Nucleus accumbens (tissue), 56 donors: ENCODE results near the gene NUMA1.
A peak's percentile ranks its signal among the peaks of the same experiment; 100 is the strongest.

Experiments used
- DNase-seq, 56 donors: peaks; one replicate each; lab custom pipeline; 2025; lab: John Stamatoyannopoulos, UW

The NUMA1 gene

DNA sequence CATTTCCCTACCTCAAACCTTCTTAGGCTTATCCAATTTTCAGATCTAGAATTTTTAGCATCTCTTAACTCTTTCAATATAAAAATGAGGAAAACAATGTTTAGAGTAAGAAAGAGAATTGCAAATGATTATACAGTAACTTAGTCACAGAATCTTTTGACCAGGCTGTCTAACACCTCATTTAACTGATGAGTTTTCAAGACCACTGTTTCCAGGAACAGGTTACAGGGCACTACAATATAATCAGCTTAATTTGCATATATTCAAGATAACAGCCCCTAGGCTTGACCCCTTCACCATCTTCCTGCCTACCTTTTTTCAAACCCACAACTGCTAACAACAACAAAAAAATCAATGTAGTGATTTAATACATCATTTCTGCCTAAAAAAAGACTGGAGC lies 12.7 kb downstream of the NUMA1 start:
- no peak for DNase-seq

DNA sequence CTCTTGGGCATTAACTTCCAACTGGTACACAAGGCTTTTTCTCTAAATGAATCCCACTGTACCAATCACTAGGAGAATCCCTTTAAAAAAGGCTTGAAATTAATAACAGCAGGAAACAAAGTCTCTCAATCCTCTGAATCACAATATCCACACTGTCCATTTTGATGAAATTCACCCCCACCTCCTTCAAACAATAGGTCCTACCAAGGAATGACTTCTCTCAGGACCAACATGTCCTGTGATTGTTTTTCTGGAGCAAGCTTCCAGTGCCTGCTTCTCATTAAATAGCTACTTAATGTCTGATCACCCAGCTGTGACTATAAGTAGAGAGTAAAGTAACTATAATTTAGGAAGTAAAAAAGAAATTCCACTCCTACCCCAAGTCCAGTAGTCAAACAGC lies 13.1 kb downstream of the NUMA1 start:
- no peak for DNase-seq

DNA sequence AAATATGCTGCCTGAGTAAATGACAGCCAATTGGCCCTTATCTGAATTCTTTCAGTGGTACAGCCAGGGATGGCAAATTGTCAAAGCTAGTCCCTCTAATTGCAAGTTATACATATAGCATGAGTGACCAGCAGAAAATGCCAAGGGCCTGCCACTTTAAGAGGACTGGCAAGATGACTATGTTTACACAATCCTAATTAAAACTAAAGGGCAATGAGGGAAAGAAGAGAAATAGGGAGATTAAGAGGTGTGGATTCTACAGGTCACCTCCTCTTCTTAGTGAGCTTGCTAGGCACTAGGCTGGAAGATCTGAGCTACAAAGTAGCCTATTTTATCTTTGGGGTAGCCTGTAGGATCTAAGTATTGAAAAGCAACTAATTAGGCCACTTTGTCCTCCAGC lies 13.5 kb downstream of the NUMA1 start:
- no peak for DNase-seq

DNA sequence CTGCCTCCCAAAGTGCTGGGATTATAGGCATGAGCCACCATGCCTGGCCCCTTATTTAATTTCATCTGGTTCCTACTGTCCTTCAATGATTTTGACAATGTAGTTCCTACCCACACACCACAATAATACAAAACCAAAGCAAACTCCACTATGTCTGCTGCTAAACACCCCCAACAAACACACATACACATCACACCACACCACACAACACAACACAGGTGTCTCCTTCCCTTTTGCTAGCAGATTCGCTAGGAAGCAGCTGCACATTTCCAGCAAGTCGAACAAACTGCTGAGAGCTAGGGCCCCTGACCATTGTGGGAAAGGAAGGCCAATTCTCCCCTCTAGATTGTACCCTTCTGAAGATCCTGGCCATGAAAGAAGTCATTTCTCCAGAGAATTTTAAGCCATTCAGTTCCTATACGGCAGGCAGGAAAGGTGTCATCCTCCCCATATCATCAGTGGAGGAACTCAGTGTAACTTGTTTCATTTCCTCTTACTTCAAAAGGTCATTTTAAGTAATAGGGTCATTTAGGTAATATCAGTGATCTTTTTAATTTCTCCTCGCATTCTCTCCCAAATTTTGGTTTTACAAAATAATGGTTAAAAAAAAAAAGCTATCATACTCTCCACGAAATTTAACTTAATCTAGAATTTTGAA lies 18.5 kb downstream of the NUMA1 start:
- no peak for DNase-seq

DNA sequence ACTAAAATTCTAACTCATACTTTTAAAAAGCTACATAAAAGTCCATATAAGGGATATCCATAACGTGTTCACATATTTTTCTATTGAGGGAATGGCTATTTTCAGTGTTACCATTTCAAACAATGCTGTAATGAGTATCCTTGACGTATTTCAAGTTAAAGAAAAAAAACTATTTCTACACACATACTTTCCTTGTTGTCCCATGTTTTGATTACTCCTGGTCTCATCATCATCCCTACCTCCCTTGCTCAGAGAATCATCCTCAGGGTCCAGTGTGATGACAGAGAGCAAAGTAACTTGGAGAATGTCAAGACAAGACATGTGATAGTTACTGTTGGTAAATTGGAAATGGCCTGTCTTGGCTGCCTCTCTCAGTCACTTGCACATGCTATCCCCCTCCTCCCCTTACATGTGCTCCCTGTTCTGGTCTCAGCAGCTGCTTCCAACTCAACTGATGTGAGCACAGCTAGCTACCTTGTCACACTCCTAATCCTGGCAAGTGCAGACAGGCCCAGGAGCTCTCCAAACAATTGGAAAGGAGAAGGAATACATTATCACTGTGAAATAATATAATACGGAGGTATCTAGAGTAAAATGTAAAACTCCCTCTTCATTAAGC lies 21.8 kb downstream of the NUMA1 start:
- DNase-seq = no peak

DNA sequence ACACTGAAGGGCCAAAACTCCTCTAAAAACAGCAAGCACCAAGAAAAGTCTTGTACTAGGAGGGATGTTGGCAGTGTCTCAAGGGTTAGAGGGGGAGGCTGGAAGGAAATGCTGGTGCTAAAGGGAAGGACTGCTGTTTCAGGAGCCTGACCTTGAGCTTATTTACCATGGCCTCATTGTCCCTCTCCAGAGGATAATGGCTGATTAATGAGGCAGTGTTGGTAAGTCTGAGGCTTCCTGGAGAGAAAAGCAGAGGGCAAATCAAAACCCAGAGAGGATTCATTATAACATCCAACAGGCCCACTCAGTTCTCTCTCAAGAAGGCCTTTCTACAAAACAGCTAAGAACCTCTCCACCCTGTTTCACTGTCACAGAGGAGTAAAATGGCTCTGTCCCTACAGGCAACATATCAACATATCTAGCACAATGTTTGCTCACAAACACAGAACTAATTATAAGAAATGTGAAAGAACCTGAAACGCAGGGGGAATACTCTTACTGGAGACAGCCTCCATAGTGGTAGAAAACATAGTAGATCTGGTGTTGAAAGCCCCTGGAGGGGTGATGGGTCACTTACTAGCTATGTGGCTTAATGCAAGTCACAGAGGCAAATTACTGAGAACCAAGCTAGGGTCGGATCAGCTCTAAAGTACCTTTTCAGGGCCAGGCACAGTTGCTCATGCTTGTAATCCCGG lies 31.4 kb downstream of the NUMA1 start:
- DNase-seq = no peak

DNA sequence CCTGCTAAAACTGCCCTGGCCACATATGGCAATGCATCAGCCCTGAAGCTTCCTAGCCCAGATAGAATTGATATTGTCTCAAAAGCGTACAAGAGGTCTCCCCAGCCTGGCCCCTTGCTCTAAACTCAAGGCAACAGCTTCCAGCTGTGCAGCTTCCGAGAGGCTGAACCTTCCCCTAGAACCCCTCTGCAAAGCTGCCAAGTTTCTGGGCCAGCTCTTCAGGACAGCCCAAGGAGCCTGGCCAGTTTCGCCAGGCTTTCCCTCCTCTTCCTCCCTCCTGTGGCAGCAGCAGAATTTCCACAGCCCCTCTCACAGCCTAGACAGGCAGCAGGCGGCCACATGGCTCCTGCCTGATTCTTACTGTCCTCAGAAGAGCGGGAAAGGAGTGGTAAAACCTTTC lies 34.5 kb downstream of the NUMA1 start:
- DNase-seq = peak in 9 of 56 donors; percentile 13 to 54 (median 26)

DNA sequence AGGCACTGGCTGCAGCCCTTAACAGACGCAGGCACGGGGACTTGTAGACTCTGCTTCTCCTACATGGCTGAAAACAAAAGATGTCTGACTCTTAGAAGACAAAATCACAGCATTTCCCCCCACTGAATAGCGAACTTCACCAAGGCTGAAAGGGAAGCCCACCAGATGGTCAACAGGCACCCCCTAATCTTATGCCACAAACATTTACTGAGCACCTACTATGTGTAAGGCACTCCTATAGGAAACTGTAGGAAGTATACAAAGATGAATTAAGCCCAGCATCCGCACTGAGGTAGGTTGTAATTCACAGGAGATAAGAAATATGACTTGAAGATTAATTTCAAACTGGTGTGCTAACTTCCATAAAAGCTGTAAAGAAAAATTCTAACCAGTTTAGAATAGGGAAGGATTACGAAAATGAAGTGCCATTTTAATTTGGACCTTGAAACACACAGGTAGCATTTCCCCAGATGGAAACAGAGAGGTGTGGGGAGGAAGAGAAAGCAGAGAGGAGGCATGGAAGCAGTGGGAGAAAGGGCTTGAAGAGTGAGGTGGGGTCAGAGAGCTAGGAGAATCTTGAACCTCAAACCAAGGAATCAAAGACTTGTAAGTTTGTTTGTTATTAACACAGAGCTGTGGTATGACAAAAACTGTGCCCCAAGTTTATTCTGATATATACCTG lies 38.1 kb downstream of the NUMA1 start:
- no peak for DNase-seq

DNA sequence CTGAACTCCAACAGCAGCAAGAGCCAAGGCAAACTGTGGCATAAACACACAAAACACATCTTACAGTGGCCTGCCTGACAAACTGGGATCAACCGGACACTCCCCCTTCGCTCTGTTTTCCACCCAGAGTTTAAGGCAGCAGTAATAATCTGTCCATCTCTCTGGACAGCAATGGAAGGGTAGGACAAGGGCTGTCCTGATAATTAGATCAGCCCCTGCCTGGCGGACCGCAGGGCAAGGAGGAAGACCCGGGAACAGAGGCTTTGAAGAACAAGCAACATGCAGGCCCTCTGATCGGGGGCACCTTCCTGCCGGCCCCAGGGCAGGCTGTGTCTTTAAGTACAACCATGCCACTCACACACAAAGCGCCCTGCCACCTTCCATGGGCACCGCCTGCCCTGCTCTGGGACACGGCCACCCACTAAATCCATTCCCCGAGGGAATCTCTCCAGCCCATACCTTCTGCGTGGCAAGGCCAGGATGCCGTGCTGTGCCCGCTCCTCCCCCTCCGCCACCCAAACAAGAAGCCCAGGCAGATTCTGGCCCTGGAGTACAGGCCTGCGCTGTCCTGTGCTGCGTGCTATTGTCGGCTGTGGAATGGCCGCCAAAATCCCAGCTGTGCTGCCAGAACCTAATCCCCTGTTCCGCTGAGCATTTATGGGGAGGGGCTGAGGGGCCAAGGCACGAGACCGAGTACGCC lies 38.8 kb downstream of the NUMA1 start:
- peak in 55 of 56 donors; percentile 44 to 95 (median 79) for DNase-seq

DNA sequence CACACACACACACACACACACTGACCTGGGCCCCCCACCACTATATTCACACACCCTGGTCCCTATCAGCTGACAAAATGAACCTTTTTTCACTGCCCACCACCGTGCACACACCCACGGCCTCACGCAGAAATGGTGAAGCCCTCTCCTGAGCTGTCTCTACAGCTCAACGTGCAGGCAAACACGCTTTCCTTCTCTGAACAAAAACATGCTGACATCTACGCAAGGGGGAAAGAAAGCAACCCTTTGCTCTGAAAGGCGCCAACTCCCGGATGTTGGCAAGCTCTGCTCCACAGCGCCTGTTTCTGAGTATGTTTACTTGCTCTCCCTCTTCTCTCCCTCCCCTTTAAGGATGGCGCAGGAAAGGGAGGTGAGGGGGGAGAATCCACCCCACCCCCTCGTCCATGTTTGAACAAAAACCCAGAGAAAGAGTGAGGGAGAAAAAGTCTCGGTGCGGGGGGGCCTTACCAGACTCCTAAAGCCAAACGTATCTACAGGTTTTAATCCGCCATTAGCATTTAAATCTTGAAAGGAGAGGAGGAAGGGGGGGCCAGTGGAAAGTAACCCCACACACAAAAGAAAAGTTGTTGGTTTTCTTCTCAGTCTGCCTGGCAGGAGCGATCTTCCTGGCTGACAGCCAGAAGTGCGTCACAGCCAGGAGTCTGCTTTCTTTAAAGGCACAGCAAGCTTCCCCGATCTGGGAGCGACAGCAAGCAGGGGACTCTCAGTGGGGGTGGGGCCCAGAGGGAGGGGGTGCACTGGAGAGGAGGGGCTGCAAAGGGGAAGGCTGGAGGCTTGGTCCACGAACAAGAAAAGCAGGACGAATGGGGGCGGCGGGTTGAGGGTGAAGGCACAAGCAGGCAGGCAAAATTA lies 39.6 kb downstream of the NUMA1 start:
- peak; percentile 65 to 97 (median 91) for DNase-seq

DNA sequence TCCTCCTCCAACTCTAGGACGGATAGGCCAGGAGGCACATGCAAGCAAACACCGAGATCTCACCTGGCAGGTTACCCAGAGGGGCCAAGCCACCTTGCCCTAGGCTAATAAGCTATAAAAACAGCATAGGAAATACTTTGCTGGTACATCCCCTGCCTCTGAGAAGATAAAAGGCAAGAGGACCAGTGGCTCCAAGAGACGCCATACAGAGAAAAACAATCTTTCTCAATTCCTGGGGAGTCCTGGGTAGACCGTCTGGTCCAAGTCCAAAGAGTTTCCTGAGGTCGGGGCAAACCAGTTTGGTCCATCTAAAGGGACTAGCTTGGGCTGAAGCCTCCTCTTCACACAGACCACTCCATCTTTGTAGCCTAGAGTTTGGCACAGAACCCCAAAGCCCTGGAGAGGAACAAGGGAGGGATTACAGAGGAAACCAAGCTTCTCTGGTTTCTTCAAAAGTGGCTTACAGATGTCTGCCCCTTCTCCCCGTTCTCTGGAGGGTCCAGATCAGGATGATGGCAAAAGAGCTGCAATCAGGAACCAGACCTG lies 40.4 kb downstream of the NUMA1 start:
- peak in 15 of 56 donors; percentile 33 to 73 (median 46) for DNase-seq

DNA sequence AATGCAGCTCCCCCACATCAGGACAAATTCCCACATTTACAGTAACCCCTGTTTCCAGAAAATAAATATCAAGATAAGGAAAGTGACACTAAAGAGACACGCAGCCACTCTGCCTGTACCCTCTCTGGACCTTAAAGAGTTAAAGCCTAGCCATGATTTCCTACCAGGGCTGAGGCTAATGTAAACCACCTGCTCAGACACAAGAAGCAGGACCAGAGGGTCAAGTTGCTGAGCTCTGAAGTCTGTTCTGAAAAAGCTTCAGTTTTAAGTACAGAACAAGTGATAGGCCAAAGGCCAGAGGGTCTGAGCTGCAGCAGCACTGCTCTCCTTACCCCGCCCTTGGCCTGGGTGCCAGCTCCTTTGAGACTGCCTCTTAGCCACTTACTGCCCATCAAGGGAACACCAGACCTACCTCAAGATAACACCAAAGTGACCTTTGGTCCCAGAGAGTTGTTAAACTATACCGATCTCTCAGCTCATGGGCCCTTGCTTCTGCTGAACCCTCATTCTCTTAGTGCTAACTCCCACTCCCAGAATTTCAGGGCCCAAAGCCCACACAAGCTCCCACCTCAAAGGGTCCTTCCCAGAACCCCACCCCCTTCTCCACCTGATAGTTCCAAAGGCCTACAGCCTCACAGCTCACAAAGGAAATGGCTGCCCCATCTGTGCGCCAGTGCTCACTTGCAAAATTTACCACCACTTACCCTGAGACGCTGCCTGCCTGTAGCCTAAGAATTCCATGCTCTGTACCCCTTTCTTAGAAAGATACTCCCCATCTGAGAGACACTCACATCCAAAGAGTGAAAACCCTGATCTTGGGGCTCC lies 41.1 kb downstream of the NUMA1 start:
- DNase-seq = peak in 10 of 56 donors; percentile 5 to 57 (median 36)

DNA sequence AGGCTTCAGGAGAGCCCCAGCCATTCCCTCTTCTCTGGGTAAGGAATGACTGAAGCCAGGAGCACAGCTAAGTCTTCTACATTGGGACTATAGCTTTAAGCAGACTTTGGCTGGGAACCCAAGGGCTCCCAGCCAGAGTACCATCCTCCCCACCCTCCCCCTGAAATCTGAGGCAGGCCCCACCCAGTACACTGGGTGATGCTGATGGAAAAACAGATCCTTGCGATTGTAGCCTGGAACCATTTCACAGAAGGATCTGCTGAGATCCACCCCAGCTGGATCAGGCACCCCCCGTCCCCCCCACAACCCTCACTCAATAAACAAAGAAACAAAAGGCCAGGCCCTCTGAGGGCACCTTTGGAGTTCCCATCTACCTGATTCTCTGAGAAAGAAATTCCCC lies 41.9 kb downstream of the NUMA1 start:
- peak in 47 of 56 donors; percentile 13 to 73 (median 52) for DNase-seq

DNA sequence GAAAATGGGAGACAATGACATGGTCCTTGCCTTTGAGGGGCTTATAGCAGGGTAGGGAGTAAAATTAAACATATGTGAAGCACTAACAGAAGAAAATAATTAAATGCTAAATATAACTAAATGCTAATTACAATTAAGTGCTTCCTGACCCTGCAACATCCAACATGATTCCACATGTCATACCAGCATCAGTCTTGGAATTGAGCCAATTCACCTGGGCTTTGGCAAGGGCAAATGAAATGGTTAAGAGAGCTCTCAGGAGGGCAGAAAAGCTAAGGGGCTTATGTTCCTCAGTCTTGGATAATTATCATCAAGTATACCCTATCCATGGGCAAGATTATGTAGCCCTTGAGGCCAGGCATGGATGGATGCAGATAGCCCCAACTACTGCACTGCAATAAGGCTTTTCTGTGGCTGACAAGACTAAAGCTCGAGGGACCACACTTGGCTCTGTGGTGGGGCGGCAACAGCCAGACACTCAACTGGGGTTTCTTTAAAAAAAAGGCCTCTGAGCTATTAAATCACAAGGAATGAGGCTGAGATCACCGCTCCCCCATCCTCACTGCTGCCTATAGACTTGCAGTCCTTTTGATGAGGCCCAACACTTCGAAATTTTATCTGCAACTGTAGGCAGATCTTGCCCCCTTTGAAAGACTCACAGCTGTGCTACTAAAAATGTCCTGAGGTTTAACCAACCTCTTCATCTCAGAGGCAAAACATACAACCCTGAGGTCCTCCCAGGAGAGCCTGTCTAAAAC lies 42.6 kb downstream of the NUMA1 start:
- DNase-seq = no peak

DNA sequence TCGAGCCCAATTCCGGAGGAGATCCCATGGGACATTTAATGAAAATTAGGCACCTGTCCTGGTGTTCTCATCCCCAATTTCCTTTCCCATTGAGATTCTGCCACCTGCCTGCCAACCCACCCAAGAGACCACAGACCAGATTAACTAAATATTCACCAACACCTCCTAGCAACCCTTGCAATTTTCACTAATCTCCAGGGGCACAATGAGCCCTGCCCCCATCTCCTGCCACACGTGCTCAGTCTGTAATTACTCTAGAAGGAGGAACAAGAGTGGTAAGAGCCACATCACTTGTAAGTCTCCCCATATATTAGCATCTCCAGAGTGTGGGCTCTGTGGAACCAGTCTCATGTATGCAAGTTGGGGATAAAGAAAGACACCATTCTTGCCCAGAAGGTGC lies 43.7 kb downstream of the NUMA1 start:
- no peak for DNase-seq

DNA sequence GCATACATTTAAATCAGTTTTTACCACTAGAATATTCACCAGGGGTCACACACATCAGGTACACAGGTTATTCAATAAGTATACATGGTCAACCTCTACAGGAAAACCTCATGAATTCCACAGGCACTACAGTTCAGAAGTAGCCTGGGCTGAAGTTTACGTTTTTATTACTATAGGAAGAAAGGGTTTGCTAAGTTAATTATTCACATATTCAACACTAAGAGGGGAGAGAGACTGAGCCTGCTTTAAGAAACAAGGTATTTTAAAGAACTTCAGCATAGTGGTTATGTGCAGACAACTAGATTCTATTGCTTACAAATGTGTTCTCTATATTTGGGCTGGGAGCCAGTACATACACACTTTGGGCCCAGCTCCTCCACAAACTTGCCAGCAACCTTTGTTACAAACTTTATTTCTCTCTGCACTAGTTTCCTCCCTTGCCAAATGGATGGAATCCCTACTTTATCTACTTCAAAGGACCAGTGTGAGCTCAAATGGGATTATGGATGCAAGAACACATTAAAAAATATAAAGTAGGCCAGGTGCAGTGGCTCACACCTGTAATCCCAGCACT lies 49.8 kb downstream of the NUMA1 start:
- no peak for DNase-seq

DNA sequence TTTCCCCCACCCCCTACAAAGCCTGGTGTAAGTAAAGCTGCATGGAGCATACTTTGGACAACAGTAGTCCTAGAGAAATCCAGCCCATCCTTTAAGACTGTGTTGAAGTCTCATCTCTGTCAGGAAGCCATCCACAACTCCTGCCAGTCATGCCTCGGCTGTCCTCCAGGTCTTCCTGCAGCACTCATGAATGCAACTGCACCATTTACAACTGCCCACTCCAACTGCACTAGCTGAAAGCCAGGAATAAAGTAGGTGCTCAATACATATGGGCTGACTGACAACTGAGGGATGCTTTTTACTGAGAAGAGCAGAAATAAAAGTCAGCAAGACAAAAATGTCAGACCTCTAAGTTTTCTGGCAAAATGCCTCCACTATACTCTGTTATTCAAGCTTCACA lies 54.3 kb downstream of the NUMA1 start:
- DNase-seq = no peak
